Esophagus squamous epithelium (tissue), 4 donors: Measurements from ENCODE around the gene FMNL3.

ENCODE experiments used
- CTCF ChIP-seq, 6 experiments: fragments of 450-650 bp in 4 of 6; fragments of 200-600 bp in 2 of 6; sonication (generic) in 2 of 6; IDR thresholded peaks; one replicate each; pipeline ENCODE4 v1.5.1; 2016 to 2019; ENCODE audit warnings: antibody characterized with exemption in 6 of 6, mild to moderate bottlenecking in 4 of 6, moderate library complexity in 4 of 6
- POLR2A ChIP-seq, 4 donors: fragments of 450-650 bp; IDR thresholded peaks; one replicate each; pipeline ENCODE4 v1.6.1; 2017; ENCODE audit warnings: antibody characterized with exemption in 4 of 4, mild to moderate bottlenecking in 4 of 4, moderate library complexity in 3 of 4

GRCh38 chr12:49664167-49664566 is 43.0 kb downstream of the FMNL3 start:
- no peak for TF ChIP-seq CTCF (IDR thresholded peaks at IDR 0.05)
- TF ChIP-seq POLR2A (IDR thresholded peaks at IDR 0.05) = no peak
